GM19438 (cell line): ENCODE data around the gene TOGARAM2.
"Not testable (repeated sequence)": the region's sequence is repeated elsewhere in the genome, so short reads cannot be mapped to it uniquely, and the experiment has no call there.

Experiments
- ATAC-seq: cut with Tn5 transposase; IDR thresholded peaks from one replicate; pipeline ENCODE4 v1.9.1; 2021; ENCODE audit warnings: low read depth; ENCODE audit not compliant: unreplicated experiment

The TOGARAM2 gene

DNA sequence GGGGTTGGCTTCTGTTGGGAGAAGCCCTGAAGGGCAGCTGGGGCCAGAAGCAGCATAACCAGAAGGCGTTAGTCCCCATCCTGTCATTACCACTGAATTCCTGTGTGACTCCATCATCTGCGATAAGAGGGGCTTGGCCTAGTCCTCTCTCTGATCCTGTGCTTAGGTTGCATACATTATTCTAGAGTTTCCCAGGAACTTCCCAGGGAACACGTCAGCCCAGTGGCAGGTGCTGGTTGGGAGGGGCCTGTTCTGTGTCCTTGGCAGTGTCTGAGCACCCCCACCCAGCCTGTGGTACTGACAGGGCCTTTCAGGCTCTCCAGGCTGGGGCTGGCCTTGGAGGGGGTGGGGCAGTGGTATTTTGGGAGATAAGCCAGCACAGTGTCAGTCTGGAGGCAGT, 4.5 kb upstream of the TOGARAM2 start:
- no peak for ATAC-seq

DNA sequence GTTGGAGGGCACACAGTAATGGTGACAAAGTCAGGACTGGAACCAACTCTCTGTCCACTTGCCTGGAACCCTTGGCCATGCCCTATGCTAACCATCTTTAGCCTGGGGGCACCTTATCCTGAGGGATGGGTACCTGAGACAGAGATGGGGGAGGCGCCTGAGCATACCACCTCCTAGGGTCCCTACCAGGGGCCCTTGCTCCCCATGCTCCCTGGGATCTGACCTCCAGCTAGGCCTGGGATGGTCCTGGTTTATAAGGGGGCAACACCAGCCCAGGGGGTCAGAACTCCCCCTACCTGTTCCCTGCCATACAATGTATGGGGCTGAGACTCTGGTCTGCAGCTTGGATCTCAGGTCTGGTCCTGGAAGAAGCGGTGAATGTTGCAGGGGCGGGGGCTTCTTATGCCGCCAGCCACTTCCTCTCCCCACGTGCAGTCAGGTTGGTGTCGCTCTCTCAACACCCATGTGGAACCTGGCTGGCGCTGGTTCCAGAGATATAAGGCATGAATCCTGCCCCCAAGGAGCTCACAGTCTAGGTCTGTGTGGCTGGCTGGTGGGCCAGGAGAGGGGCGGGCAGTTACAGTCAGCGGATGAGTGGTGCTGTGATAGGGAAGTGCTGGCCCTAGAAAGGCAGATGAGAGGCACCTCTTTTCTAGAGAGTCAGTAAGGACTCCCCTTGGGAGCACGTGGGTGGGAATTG, 3.8 kb upstream of the TOGARAM2 start:
- no peak for ATAC-seq

DNA sequence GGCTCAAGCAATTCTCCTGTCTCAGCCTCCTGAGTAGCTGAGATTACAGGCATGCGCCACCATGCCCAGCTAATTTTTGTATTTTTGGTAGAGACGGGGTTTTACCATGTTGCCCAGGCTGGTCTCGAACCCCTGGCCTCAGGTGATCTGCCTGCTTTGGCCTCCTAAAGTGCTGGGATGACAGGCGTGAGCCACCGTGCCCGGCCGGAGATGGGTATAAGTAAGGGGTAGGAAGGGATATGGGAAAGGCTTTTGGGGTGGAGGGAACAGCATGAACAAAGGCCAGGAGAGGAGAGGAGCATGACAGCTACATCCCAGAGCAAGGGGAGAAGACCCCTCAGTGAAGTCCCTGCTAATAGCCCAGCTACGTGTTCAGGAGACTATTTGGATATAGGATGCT, 3.1 kb upstream of the TOGARAM2 start:
- ATAC-seq, result not testable (repeated sequence)

DNA sequence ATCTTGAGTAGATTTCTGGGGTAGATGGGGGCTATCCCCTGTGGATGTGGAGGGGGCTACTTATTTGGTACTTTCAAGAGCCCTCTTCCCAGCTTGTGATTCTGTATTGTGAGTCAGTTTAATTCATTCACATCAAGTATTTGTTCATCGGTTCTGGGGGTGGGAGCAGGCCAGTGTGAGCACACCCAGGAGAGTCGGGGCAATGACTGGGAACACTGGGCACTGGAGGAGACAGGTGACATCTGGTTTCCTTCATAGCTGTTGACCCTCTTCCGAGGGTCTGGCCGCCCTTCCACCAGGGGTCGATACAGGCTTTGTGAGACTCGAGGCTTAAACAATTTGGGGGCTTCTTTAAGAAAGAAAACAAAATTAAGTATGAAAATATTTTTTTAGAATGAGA, 2.5 kb upstream of the TOGARAM2 start:
- no peak for ATAC-seq

DNA sequence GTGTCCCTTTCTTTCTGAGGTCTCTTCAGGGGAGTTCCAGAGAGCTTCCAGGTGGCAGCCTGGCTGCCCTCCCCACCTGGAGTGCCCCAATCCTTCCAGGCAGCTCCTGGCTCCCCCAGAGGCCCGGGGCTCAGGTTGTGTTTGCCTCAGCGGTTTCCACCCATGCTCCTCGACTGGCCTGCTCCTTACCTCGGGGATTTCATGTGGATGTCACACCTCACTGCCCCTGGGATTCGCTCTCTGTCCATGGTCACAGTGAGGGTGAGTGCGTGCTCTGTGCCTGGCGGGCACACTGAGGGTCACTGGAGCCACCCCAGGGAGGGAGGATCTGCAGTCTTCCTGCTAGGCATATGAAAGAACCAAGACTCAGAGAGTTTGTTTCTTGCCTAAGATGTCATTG, 2.1 kb upstream of the TOGARAM2 start:
- ATAC-seq, result no peak

DNA sequence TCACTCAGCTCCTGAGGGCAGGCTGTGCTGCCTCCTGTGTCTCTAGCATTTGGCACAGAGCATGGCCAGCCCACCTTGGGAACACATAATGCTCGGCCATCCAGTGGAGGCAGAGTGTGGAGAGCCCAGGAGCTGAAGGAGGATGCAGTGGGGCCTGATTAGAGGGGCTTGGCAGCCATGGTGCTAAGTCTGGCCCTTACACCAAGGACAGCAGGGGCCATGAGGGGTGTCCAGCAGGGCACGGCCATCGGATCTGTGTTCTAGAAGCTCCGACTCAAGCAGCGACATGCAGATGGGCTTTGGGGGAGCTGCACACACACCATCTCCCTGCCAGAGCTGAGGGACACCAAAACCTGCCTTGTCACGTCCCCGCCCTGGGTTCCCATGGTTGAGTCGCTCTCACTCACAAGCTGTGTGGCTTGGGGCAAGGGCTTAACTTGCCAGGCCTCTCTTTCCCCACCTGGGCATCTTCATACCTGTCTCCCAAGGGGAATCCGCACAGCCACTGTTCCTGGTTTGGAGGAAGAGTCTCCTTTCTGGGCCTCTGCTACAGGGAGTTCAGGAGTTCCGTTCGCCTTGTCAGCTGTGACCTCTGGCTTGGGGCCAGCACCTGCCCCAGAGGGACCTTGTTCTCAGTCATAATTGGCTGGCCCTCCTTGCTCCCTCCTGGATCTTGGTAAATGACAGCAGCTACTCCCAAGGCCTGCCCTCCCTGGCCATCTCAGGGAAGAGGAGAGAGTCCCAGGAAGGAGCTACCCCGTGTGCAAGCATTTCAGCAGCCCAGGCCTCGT, 1.3 kb upstream of the TOGARAM2 start:
- ATAC-seq, result no peak

DNA sequence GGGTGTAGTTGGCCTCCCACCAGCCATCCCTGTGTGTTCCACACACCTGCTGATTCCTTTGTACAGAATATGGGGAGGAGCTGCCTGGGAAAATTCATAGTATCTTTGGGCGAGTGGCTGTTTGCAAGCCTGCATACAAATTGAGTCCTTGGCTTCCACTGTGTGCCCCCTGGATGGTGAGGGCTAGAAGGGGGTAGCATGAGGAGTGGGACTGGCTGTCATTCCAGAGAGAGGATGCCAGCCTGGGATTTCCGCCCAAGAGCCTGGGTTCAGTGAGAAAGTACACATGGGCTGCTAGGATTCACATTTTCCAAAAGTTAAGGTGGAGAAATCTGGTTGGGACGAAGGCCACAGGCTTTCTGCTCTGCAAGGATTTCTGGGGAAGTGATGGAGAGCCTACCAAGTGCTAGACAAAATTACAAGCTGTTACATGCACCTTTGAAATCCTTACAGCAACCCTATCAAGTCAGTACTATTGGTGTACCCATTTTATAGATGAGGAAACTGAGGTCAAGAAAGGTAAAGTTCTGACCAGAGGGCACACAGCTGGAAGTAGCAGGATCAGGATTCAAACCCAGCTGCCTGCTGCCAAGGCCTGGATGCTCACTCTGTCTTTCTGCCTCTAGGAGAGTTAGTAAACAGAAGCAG, 606 bp upstream of the TOGARAM2 start:
- ATAC-seq, result no peak

DNA sequence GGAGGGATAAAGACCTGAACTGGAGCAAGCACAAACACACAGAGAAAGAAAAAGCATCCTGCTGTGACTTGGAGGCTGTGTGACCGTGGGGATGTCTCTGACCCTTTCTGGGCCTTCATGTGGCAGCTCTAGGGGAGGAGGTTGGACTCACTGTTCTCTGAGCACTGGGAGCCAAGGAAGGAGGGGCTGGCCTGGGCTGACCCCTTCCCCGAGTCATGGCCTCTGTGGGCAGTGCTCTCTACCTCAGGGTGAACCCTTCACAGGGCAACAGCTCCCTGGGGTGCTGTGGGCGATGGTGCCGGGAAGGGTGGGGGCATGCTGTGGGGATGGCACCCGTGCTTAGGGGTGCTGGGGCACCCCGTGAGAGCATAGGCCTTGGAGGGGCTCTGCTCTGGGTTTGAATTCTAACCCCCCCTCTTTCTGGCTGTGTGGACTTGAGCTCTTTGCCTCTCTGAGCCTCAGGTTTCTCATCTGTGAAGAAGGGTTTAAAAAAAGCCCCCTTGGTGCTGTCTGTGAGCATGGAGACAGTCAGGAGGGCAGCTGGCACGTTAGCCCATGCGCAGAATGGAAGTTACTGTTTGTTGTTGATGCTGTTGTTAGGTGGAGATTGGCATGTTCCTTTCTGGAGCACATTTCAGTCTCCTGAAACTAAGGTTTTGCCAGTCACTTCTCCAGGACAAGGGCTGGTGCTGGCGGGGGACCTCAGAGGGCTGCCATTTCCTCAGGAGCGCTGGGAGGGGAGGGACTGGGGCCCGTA, 700 bp downstream of the TOGARAM2 start:
- no peak for ATAC-seq

DNA sequence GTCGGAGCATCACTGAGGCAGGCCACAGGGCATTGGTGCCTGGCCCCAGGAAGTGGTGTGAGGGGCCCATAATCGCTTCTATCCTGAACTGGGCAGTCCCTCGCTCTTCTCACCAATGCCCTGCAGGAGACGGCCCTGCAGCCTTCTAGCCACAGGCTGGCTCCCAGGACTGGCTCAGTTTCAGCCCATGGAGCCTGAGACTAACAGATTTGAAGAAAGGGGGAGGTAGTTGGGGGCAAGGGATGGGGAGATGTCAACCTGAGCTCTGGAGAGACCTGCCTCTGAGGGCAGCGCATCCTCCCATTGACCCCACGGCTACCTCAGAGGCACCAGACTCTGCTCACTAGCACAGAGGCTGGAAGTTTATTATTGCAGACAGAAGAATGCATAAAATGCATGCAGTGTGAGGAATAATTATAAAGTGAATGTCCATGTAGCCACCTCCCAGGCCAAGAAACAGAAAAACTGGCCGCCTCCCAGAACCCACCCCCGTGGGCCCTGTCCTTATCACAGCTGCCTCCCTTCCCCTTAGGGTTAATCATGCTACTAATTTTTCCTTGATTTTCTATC, 1.4 kb downstream of the TOGARAM2 start:
- no peak for ATAC-seq

DNA sequence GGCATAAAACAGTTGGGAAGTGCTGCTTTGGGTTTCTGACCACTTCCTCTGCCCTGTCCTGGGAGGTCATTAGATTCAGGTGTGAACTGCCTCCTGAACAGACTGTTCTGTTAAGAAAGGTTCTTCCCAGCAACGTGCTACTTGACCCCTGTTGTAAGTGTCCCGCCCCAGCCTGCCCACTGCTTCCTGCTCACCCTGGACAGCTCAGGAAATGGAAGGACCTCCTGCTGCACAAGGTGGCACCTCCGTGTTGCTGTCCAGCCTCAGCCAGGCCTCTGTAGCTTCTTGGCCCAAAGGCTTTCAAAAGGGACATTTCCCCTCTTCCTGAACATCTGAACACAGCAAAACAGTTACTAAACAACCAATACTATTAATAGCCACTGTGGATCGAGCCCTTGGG, 5.3 kb downstream of the TOGARAM2 start:
- ATAC-seq, result no peak

DNA sequence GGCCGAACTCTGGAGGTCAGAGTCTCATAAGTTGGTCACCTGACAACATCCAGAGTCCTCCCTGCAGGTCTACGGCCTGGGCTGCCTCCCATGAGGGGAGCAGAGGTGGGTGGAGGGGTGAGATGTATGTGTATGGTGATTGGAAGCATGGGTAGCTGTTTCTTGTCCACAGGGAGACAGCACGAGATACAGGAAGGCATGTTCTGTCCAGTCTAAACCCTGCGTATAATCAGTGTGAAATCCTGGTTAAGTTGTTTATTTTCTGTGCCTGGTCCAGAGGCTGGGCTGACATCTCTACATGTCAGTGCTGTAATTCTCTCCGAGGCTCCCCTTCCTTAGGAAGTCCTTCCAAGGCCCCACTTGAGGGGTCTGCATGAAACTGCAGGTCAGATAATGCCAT, 8.9 kb downstream of the TOGARAM2 start:
- no peak for ATAC-seq

DNA sequence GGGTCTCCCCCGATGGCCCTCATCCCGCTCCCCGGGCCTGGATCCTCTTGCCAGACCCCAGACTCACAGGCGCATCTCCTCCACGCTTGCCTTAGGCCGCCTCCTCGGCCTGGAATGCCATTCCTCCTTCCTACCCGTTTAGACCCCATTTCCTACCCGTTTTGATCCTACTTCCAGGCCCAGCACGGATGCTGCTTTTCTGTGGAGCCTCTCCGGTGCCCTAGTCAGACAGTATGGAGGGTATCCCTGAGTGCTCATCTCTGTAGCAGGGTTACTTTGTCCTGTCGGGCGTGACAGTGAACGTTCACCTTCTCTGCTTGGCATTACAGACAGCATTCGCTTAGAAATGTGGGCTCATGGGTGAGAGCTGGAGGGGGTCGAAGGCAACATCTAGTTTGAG, 9.3 kb downstream of the TOGARAM2 start:
- no peak for ATAC-seq

DNA sequence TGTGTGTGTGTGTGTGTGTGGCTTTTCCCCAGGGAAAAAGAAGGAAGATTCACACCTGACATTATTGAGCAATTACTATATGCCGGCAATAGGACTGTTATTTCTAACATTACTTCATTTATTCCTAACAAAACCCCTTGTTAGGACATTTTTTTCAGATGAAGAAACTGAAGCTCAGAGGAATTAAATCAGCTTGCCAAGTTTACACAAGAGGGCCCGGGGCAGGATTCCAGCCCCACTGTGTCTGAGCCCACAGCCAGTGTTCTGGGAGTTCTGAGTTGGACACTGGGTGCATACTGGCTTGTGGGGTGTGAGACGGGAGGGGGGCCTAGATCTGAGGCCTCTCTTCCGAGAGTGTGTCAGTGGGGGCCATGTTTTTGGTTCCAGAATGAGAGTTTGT, 9.9 kb downstream of the TOGARAM2 start:
- ATAC-seq, result no peak

DNA sequence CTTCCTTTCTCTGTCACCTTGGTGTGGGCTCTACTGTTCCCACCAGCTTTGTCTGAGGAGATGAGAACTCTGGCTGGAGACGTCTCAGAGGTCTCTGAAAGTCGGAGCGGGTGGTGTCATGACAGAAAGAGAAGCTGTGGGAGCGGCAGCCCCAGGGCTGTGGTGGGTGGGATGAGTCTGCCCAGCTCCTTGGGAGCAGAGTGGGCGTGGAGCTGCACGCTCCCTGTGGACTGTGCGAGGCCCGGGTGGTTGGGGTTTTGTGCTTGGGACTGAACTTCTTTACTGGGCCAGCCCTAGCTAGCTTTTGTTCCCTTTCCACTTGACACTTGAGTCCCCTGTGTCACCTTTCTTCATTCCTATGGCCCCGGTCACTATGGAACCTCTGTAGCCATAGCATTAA, 10.4 kb downstream of the TOGARAM2 start:
- ATAC-seq, result no peak

DNA sequence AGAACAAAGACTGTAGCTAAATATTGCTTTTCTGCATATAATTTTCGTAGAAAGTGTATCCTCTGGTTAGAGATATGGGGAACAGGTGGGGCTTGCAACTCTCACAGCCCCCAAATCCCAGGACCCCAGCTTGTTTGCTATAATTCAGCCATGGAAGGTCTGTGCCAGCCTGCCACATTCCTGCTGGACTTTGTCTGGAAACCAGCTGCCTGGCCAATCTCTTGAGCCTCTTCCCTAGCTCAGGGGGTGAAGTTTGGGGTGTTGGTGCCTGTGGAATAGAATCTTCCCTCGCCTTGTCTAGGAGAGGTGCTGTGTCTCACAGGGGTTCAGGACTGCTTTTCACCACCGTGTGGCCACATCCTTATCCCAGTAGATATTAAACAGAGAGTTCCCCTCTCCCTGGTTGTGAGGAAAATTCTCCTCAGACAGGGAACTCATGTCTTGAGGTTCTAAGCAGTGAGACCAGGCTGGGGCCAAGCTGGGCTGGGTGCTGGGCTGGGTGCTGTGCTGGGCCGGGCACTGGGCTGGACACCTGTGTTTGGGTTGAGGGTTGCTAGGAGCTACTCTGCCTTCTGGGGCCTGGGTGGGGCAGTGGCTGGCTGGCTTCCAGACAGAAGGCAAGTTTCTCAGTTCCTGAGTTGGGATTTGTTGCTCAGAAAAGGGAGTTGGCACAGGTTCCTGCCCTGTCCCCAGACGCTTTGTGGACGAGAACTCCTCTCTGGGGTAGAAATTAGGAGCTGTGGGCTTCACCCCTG, 12.3 kb downstream of the TOGARAM2 start:
- no peak for ATAC-seq

DNA sequence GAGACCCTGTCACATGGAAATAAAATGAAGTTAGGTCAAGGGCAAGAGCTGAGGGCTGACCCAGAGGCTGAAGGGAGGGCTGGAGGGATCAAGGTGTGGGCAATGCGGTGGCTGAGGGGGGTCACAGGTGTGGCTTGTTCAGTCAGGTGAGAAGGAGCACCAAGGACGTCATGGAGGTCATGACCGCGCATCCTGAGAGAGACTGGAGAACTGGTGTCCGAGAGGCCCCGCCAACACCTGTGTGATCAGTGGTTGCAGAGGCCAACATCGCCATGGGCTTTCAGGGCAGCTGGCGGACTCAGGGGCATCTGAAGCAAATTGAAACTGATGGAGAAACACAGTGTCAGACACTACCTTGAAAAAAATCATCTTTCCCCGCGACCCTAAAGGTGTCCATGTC, 13.0 kb downstream of the TOGARAM2 start:
- ATAC-seq, result no peak

DNA sequence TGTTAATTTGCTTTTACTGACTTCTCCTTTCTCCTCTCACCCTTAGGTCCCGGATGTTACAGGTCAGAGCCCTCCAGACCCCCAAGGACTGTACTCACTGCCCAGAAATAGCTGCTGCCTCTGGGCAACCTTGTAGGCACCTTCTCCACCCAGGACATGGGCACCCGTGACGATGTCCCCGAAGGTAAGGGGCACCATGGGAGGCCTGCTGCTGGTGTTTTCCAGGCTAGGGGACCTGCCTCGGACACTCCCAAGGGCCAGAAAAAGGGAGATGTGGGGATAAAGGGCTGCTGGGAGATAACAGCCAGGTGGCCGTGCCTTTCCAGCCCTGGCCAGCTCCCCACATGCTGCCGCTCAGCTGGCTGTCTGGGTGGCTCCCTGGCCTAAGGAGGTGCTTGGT, 13.6 kb downstream of the TOGARAM2 start:
- ATAC-seq, result no peak

DNA sequence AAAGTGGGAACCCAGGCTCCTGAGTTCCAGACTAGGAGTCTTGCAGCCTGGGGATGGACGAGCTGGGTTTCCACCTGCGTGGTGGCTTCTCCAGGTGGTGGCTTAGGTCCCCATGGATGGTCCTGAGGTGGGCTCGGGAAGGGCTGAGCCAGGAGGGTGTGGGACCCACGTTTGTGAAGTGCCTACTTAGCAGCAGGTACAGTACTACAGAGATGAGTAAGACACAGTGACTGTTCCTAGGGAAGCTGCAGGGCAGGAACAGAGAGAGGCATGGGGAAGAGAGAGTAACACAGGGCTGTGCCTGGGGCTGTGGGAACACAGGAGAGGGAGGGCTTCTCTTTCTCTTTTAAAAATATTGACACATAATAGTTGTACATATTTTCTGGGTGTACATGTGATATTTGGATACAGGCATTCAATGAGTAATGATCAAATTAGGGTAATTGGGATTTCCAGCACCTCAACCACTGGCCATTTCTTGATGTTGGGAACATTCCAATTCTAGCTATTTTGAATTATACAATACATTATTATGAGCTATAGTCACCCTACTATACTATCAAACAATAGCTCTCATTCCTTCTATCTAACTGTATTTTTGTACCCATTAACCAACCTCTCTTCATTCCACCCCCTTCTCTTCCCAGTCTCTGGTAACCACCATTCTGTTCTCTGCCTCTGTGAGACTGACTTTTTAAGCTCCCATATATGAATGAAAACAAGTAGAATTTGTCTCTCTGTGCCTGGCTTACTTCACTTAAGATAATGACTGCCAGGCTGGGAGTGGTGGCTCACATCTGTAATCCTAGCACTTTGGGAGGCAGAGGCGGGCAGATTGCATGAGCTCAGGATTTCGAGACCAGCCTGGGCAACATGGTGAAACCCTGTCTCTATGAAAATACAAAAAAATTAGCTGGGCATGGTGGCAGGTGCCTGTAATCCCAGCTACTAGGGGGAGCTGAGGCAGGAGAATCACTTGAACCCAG, 15.0 kb downstream of the TOGARAM2 start:
- ATAC-seq, result no peak
